ENCODE results near the gene GFI1.
A peak's percentile ranks its signal among the peaks of the same experiment; 100 is the strongest.
"Not testable (repeated sequence)": the region's sequence is repeated elsewhere in the genome, so short reads cannot be mapped to it uniquely, and the experiment has no call there.

Gene GFI1

GRCh38 chr1:92486251-92487077 lies at the start of gene GFI1:
TSS of gene GFI1 (minus strand) at chr1:92486925. CDS start at chr1:92483487, 3,438 bp downstream.
- DNase-seq (ENCODE audit: low read depth), result peak; percentile 61

GRCh38 chr1:92532371-92532770 lies 45.6 kb upstream of the GFI1 start:
- DNase-seq (ENCODE audit: low read depth), result not testable (repeated sequence)

- DNase-seq (ENCODE audit: low read depth), result not testable (repeated sequence)
These were observed 45.2 kb upstream of the GFI1 start for GRCh38 chr1:92531939-92532338.

- DNase-seq (ENCODE audit: low read depth), result no peak
These were observed 40.9 kb upstream of the GFI1 start for GRCh38 chr1:92527670-92528069.

- DNase-seq (ENCODE audit: low read depth), result not testable (repeated sequence)
These were observed 38.3 kb upstream of the GFI1 start for GRCh38 chr1:92524944-92525590.

GRCh38 chr1:92519043-92519442 lies 32.3 kb upstream of the GFI1 start:
- DNase-seq (ENCODE audit: low read depth), result no peak

- DNase-seq (ENCODE audit: low read depth), result no peak
These were observed 29.8 kb upstream of the GFI1 start for GRCh38 chr1:92516574-92516973.

- DNase-seq (ENCODE audit: low read depth), result no peak
These were observed 29.1 kb upstream of the GFI1 start for GRCh38 chr1:92515796-92516201.

GRCh38 chr1:92511541-92511940 lies 24.8 kb upstream of the GFI1 start:
- no peak for DNase-seq (ENCODE audit: low read depth)

- no peak for DNase-seq (ENCODE audit: low read depth)
These were observed 22.9 kb upstream of the GFI1 start for GRCh38 chr1:92509619-92510018.

GRCh38 chr1:92505015-92505692 lies 18.4 kb upstream of the GFI1 start:
- DNase-seq (ENCODE audit: low read depth), result no peak

- no peak for DNase-seq (ENCODE audit: low read depth)
These were observed 17.7 kb upstream of the GFI1 start for GRCh38 chr1:92504291-92505014.

GRCh38 chr1:92503926-92504285 lies 17.2 kb upstream of the GFI1 start:
- DNase-seq (ENCODE audit: low read depth), result no peak

GRCh38 chr1:92503043-92503925 lies 16.6 kb upstream of the GFI1 start:
- no peak for DNase-seq (ENCODE audit: low read depth)

- peak; percentile 79 for DNase-seq (ENCODE audit: low read depth)
These were observed 15.5 kb upstream of the GFI1 start for GRCh38 chr1:92502247-92502646.

GRCh38 chr1:92500552-92500951 lies 13.8 kb upstream of the GFI1 start:
- no peak for DNase-seq (ENCODE audit: low read depth)

- no peak for DNase-seq (ENCODE audit: low read depth)
These were observed 8.8 kb upstream of the GFI1 start for GRCh38 chr1:92495392-92496063.

GRCh38 chr1:92494485-92495141 lies 7.9 kb upstream of the GFI1 start:
- no peak for DNase-seq (ENCODE audit: low read depth)

GRCh38 chr1:92493139-92493538 lies 6.4 kb upstream of the GFI1 start:
- no peak for DNase-seq (ENCODE audit: low read depth)

GRCh38 chr1:92488832-92489231 lies 2.1 kb upstream of the GFI1 start:
- DNase-seq (ENCODE audit: low read depth), result no peak
